ENCODE results near the gene TMEM196.

TMEM196 gene

GRCh38 chr7:19772841-19773760, at the start of gene TMEM196:
TMEM196 (minus strand) TSS chr7:19773617; CDS start chr7:19772696, 921 bp downstream.
- no peaks in the 10 kb centered on the region for H3K36me3 ChIP-seq (ENCODE audit: control insufficient read depth in 2 of 2, insufficient read depth in 2 of 2, low read length in 2 of 2)
- H3K4me1 ChIP-seq (ENCODE audit: control insufficient read depth, insufficient read depth, low read length), result peaks cover 9% of the 10 kb centered on the region
- H3K27ac ChIP-seq (ENCODE audit: low read length), result no peak within 1 kb of the TSS
- no peak within 1 kb of the TSS for H3K9ac ChIP-seq (ENCODE audit: low read length in 2 of 2)
- H3K27me3 ChIP-seq (ENCODE audit: control insufficient read depth in 1 of 2, insufficient read depth in 2 of 2, low read length in 2 of 2), result peaks cover 10 to 28% of the 10 kb centered on the region in 2 donors
- H3K4me3 ChIP-seq (ENCODE audit: low read length in 2 of 2), result peak within 1 kb of the TSS; percentile 52 to 61
- no peaks in the 10 kb centered on the region for H3K9me3 ChIP-seq (ENCODE audit: control insufficient read depth in 2 of 2, low read length in 2 of 2)

GRCh38 chr7:19816128-19816527, 42.7 kb upstream of the TMEM196 start:
- Histone ChIP-seq H3K27ac (ENCODE audit: low read length) (no peak overlapping the region), H3K27me3 (ENCODE audit: control insufficient read depth in 1 of 2, insufficient read depth in 2 of 2, low read length in 2 of 2) (no peaks in the 10 kb centered on the region), H3K36me3 (ENCODE audit: control insufficient read depth in 2 of 2, insufficient read depth in 2 of 2, low read length in 2 of 2) (no peaks in the 10 kb centered on the region), H3K4me3 (ENCODE audit: low read length in 2 of 2) (no peak overlapping the region), H3K9ac (ENCODE audit: low read length in 2 of 2) (no peak overlapping the region), H3K9me3 (ENCODE audit: control insufficient read depth in 2 of 2, low read length in 2 of 2) (no peaks in the 10 kb centered on the region), H3K4me1 (ENCODE audit: control insufficient read depth, insufficient read depth, low read length) (no peaks in the 10 kb centered on the region)

- H3K27me3 ChIP-seq (ENCODE audit: control insufficient read depth in 1 of 2, insufficient read depth in 2 of 2, low read length in 2 of 2), result no peaks in the 10 kb centered on the region
Measured at GRCh38 chr7:19815546-19815945, 42.1 kb upstream of the TMEM196 start.

GRCh38 chr7:19814776-19815175, 41.4 kb upstream of the TMEM196 start:
- Histone ChIP-seq H3K4me3 (ENCODE audit: low read length in 2 of 2) (no peak overlapping the region), H3K4me1 (ENCODE audit: control insufficient read depth, insufficient read depth, low read length) (no peaks in the 10 kb centered on the region), H3K36me3 (ENCODE audit: control insufficient read depth in 2 of 2, insufficient read depth in 2 of 2, low read length in 2 of 2) (no peaks in the 10 kb centered on the region), H3K27ac (ENCODE audit: low read length) (no peak overlapping the region), H3K27me3 (ENCODE audit: control insufficient read depth in 1 of 2, insufficient read depth in 2 of 2, low read length in 2 of 2) (no peaks in the 10 kb centered on the region), H3K9me3 (ENCODE audit: control insufficient read depth in 2 of 2, low read length in 2 of 2) (no peaks in the 10 kb centered on the region), H3K9ac (ENCODE audit: low read length in 2 of 2) (no peak overlapping the region)

More at GRCh38 chr7:19815546-19815945, 42.1 kb upstream of the TMEM196 start:
- Histone ChIP-seq H3K27ac (ENCODE audit: low read length) (no peak overlapping the region), H3K36me3 (ENCODE audit: control insufficient read depth in 2 of 2, insufficient read depth in 2 of 2, low read length in 2 of 2) (no peaks in the 10 kb centered on the region), H3K4me1 (ENCODE audit: control insufficient read depth, insufficient read depth, low read length) (no peaks in the 10 kb centered on the region), H3K9me3 (ENCODE audit: control insufficient read depth in 2 of 2, low read length in 2 of 2) (no peaks in the 10 kb centered on the region), H3K4me3 (ENCODE audit: low read length in 2 of 2) (no peak overlapping the region), H3K9ac (ENCODE audit: low read length in 2 of 2) (no peak overlapping the region)

GRCh38 chr7:19811386-19811785, 38.0 kb upstream of the TMEM196 start:
- Histone ChIP-seq H3K4me3 (ENCODE audit: low read length in 2 of 2) (no peak overlapping the region), H3K27ac (ENCODE audit: low read length) (no peak overlapping the region), H3K4me1 (ENCODE audit: control insufficient read depth, insufficient read depth, low read length) (no peaks in the 10 kb centered on the region), H3K36me3 (ENCODE audit: control insufficient read depth in 2 of 2, insufficient read depth in 2 of 2, low read length in 2 of 2) (no peaks in the 10 kb centered on the region), H3K9ac (ENCODE audit: low read length in 2 of 2) (no peak overlapping the region), H3K9me3 (ENCODE audit: control insufficient read depth in 2 of 2, low read length in 2 of 2) (no peaks in the 10 kb centered on the region), H3K27me3 (ENCODE audit: control insufficient read depth in 1 of 2, insufficient read depth in 2 of 2, low read length in 2 of 2) (no peaks in the 10 kb centered on the region)

GRCh38 chr7:19798986-19799385, 25.6 kb upstream of the TMEM196 start:
- Histone ChIP-seq H3K27me3 (ENCODE audit: control insufficient read depth in 1 of 2, insufficient read depth in 2 of 2, low read length in 2 of 2) (no peaks in the 10 kb centered on the region), H3K36me3 (ENCODE audit: control insufficient read depth in 2 of 2, insufficient read depth in 2 of 2, low read length in 2 of 2) (no peaks in the 10 kb centered on the region), H3K9ac (ENCODE audit: low read length in 2 of 2) (no peak overlapping the region), H3K9me3 (ENCODE audit: control insufficient read depth in 2 of 2, low read length in 2 of 2) (no peaks in the 10 kb centered on the region), H3K4me1 (ENCODE audit: control insufficient read depth, insufficient read depth, low read length) (no peaks in the 10 kb centered on the region), H3K4me3 (ENCODE audit: low read length in 2 of 2) (no peak overlapping the region), H3K27ac (ENCODE audit: low read length) (no peak overlapping the region)

- H3K9me3 ChIP-seq (ENCODE audit: control insufficient read depth in 2 of 2, low read length in 2 of 2), result peaks cover 0 to 3% of the 10 kb centered on the region in 2 donors
- no peaks in the 10 kb centered on the region for H3K27me3 ChIP-seq (ENCODE audit: control insufficient read depth in 1 of 2, insufficient read depth in 2 of 2, low read length in 2 of 2)
Measured at GRCh38 chr7:19783541-19783940, 10.1 kb upstream of the TMEM196 start.

GRCh38 chr7:19776981-19777380, 3.6 kb upstream of the TMEM196 start:
- H3K27ac ChIP-seq (ENCODE audit: low read length), result no peak overlapping the region
- H3K36me3 ChIP-seq (ENCODE audit: control insufficient read depth in 2 of 2, insufficient read depth in 2 of 2, low read length in 2 of 2), result no peaks in the 10 kb centered on the region
- H3K27me3 ChIP-seq (ENCODE audit: control insufficient read depth in 1 of 2, insufficient read depth in 2 of 2, low read length in 2 of 2), result peaks cover 10 to 23% of the 10 kb centered on the region in 2 donors
- H3K9me3 ChIP-seq (ENCODE audit: control insufficient read depth in 2 of 2, low read length in 2 of 2), result no peaks in the 10 kb centered on the region
- no peak overlapping the region for H3K4me3 ChIP-seq (ENCODE audit: low read length in 2 of 2)
- peaks cover 9% of the 10 kb centered on the region for H3K4me1 ChIP-seq (ENCODE audit: control insufficient read depth, insufficient read depth, low read length)
- no peak overlapping the region for H3K9ac ChIP-seq (ENCODE audit: low read length in 2 of 2)

More at GRCh38 chr7:19783541-19783940, 10.1 kb upstream of the TMEM196 start:
- H3K4me3 ChIP-seq (ENCODE audit: low read length in 2 of 2), result no peak overlapping the region
- H3K36me3 ChIP-seq (ENCODE audit: control insufficient read depth in 2 of 2, insufficient read depth in 2 of 2, low read length in 2 of 2), result no peaks in the 10 kb centered on the region
- no peak overlapping the region for H3K27ac ChIP-seq (ENCODE audit: low read length)
- no peaks in the 10 kb centered on the region for H3K4me1 ChIP-seq (ENCODE audit: control insufficient read depth, insufficient read depth, low read length)
- H3K9ac ChIP-seq (ENCODE audit: low read length in 2 of 2), result no peak overlapping the region

- peaks cover 9% of the 10 kb centered on the region for H3K4me1 ChIP-seq (ENCODE audit: control insufficient read depth, insufficient read depth, low read length)
- no peaks in the 10 kb centered on the region for H3K36me3 ChIP-seq (ENCODE audit: control insufficient read depth in 2 of 2, insufficient read depth in 2 of 2, low read length in 2 of 2)
- H3K4me3 ChIP-seq (ENCODE audit: low read length in 2 of 2), result no peak overlapping the region
- no peak overlapping the region for H3K9ac ChIP-seq (ENCODE audit: low read length in 2 of 2)
- no peak overlapping the region for H3K27ac ChIP-seq (ENCODE audit: low read length)
- H3K9me3 ChIP-seq (ENCODE audit: control insufficient read depth in 2 of 2, low read length in 2 of 2), result no peaks in the 10 kb centered on the region
- peaks cover 10 to 28% of the 10 kb centered on the region in 2 donors for H3K27me3 ChIP-seq (ENCODE audit: control insufficient read depth in 1 of 2, insufficient read depth in 2 of 2, low read length in 2 of 2)
Measured at GRCh38 chr7:19775578-19775977, 2.2 kb upstream of the TMEM196 start.

GRCh38 chr7:19772306-19772705, 1.1 kb downstream of the TMEM196 start:
- Histone ChIP-seq H3K4me3 (ENCODE audit: low read length in 2 of 2) (peak overlapping the region in 1 of 2 donors; percentile 61), H3K9ac (ENCODE audit: low read length in 2 of 2) (no peak overlapping the region), H3K9me3 (ENCODE audit: control insufficient read depth in 2 of 2, low read length in 2 of 2) (no peaks in the 10 kb centered on the region), H3K4me1 (ENCODE audit: control insufficient read depth, insufficient read depth, low read length) (peaks cover 9% of the 10 kb centered on the region), H3K36me3 (ENCODE audit: control insufficient read depth in 2 of 2, insufficient read depth in 2 of 2, low read length in 2 of 2) (no peaks in the 10 kb centered on the region), H3K27ac (ENCODE audit: low read length) (no peak overlapping the region), H3K27me3 (ENCODE audit: control insufficient read depth in 1 of 2, insufficient read depth in 2 of 2, low read length in 2 of 2) (peaks cover 10 to 28% of the 10 kb centered on the region in 2 donors)

- no peaks in the 10 kb centered on the region for H3K27me3 ChIP-seq (ENCODE audit: control insufficient read depth in 1 of 2, insufficient read depth in 2 of 2, low read length in 2 of 2)
- H3K4me3 ChIP-seq (ENCODE audit: low read length in 2 of 2), result no peak overlapping the region
- no peaks in the 10 kb centered on the region for H3K36me3 ChIP-seq (ENCODE audit: control insufficient read depth in 2 of 2, insufficient read depth in 2 of 2, low read length in 2 of 2)
- no peaks in the 10 kb centered on the region for H3K9me3 ChIP-seq (ENCODE audit: control insufficient read depth in 2 of 2, low read length in 2 of 2)
- H3K27ac ChIP-seq (ENCODE audit: low read length), result no peak overlapping the region
- H3K4me1 ChIP-seq (ENCODE audit: control insufficient read depth, insufficient read depth, low read length), result no peaks in the 10 kb centered on the region
- H3K9ac ChIP-seq (ENCODE audit: low read length in 2 of 2), result no peak overlapping the region
Measured at GRCh38 chr7:19762631-19763030, 10.8 kb downstream of the TMEM196 start.

All from stomach smooth muscle (tissue), 2 donors.